Right atrium auricular region (tissue), 2 donors: ENCODE measurements around the gene UBA1. TPM values are rescaled to one million over a fixed set of nuclear protein-coding genes. Genes with fewer than 3 reads are reported as not detected.

Experiments used
- DNase-seq: peaks from one replicate; pipeline ENCODE4 v3.0.0-alpha.2; 2019; ENCODE audit warnings: low spot score
- H3K27ac ChIP-seq, 2 donors: fragments of 200-600 bp; sonication (generic); 1 replicate in 1 of 2; 2 replicates in 1 of 2; pipeline ENCODE4 v1.5.1; 2016 to 2019
- H3K27me3 ChIP-seq, 2 donors: fragments of 200-600 bp; sonication (generic); one replicate each; pipeline versions ENCODE4 v1.5.1 to v1.6.0; 2017 to 2019
- H3K36me3 ChIP-seq: fragments of 200-600 bp; sonication (generic); one replicate; pipeline ENCODE4 v1.5.1; 2016
- H3K4me1 ChIP-seq, 2 donors: fragments of 200-600 bp; sonication (generic); one replicate each; pipeline versions ENCODE4 v1.5.1 to v1.6.0; 2017 to 2019
- H3K4me3 ChIP-seq, 2 donors: fragments of 200-600 bp; sonication (generic); 1 replicate in 1 of 2; 2 replicates in 1 of 2; pipeline ENCODE4 v1.5.1; 2017 to 2019; ENCODE audit warnings: mild to moderate bottlenecking in 1 of 2, moderate library complexity in 1 of 2
- H3K9me3 ChIP-seq, 2 donors: fragments of 200-600 bp; sonication (generic); one replicate each; pipeline ENCODE4 v1.5.1; 2019
- total RNA-seq, 2 donors: library from RNA; depleted of rRNA; stranded (reverse); fragments of >200 nt; gene quantifications; one replicate each; pipeline ENCODE4 v1.1.0, GENCODE V29; 2016
- TF ChIP-seq, protein P1 (sequence below), 2 donors: fragments of 200-600 bp; sonication (generic); IDR thresholded peaks; one replicate each; pipeline ENCODE4 v1.5.1; 2019; ENCODE audit warnings: antibody characterized with exemption in 2 of 2

Gene UBA1
- total RNA-seq, 2 donors from 2014 or later, result 102 to 136 TPM

DNA sequence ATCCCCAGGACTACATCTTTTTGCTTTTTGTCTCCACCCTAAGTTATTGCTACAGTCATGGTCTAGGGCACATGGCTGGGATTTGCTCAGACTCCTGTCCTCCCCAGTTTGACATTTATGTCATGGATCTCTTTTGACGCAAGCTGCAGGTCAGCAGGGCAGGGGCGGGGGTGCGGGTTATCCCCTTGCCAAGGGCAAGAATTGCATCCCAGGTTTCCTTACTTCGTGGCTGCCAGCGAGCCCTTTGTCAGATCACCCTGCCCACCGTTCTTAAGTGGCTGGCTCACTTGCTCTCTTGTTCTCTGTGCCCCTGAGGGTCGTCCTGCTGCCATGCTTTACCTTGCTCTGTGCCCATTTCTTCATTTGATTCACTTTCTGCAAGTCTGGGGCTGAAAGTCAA is 21.1 kb upstream of the UBA1 start:
- Histone ChIP-seq H3K27me3 (no peaks in the 10 kb centered on the region), H3K36me3 (peaks cover 51% of the 10 kb centered on the region), H3K27ac (no peak overlapping the region), H3K9me3 (no peaks in the 10 kb centered on the region), H3K4me3 (no peak overlapping the region), H3K4me1 (peaks cover 0 to 8% of the 10 kb centered on the region in 2 donors)
- TF ChIP-seq, protein P1, sequence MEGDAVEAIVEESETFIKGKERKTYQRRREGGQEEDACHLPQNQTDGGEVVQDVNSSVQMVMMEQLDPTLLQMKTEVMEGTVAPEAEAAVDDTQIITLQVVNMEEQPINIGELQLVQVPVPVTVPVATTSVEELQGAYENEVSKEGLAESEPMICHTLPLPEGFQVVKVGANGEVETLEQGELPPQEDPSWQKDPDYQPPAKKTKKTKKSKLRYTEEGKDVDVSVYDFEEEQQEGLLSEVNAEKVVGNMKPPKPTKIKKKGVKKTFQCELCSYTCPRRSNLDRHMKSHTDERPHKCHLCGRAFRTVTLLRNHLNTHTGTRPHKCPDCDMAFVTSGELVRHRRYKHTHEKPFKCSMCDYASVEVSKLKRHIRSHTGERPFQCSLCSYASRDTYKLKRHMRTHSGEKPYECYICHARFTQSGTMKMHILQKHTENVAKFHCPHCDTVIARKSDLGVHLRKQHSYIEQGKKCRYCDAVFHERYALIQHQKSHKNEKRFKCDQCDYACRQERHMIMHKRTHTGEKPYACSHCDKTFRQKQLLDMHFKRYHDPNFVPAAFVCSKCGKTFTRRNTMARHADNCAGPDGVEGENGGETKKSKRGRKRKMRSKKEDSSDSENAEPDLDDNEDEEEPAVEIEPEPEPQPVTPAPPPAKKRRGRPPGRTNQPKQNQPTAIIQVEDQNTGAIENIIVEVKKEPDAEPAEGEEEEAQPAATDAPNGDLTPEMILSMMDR (IDR thresholded peaks at IDR 0.05), result no peak
- no peak for DNase-seq

DNA sequence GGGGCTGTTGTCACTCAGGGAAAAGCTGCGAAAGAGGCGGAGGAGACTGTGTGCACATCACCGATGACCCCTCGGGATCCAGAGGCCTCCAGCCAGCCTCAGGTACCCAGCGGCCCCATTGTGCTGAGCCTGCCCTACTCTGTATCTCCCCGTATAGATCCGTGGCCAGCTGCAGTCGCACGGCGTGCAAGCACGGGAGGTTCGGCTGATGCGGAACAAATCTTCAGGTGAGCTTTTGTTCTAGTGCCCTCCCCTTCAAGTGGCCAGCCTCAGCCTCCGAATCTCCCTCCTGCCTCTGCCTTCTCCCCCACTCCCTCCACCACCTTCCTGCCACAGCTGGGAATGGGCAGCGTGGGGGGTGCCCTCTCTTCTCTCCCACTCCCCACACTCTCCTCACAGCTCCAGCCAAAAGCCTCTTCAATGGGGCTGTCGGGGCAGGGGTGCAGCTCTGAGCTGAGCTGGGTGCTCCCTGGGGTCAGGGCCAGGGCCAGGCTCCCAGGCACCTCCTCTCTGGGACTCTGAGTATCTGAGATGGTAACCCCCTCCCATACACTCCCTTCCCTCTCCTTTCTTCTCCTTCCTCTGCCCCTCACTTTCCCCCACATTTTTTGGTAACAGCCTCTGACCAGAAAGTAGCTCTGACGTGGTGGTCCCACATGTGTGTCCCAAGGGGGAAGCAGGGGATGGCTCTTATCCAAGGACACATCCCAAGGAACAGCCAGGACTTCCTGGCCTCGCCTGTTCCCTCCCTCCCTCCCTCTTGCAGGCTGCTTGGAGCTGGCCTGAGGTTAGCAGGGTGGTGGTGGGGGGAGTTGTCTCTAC is 20.4 kb upstream of the UBA1 start:
- no peak overlapping the region for H3K27ac ChIP-seq
- H3K27me3 ChIP-seq, result no peaks in the 10 kb centered on the region
- DNase-seq, result no peak
- H3K4me3 ChIP-seq, result no peak overlapping the region
- H3K36me3 ChIP-seq, result peaks cover 57% of the 10 kb centered on the region
- peaks cover 0 to 8% of the 10 kb centered on the region in 2 donors for H3K4me1 ChIP-seq
- no peaks in the 10 kb centered on the region for H3K9me3 ChIP-seq
- TF ChIP-seq, protein P1 (IDR thresholded peaks at IDR 0.05), result no peak

DNA sequence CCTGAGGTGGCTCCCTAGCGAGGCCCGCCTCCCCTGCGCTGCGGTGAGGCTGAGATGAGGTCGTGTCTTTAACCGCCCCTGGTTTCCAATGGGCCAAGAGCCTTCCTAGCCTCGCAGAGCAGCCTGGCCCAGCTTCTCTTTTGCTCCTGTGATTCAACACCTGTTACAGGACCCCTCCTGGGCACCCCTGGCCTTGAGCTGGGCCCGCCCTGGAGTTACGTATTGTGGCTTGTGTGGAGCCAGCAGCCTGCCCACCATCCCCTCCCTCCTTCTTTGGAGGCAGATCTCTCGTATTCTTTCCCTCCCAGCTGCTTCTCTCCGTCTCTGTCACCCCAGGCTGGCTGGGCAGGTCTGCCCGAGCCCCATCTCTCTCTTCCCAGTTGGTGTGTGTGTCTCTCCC is 19.3 kb upstream of the UBA1 start:
- Histone ChIP-seq H3K9me3 (no peaks in the 10 kb centered on the region), H3K4me3 (no peak overlapping the region), H3K4me1 (peaks cover 0 to 14% of the 10 kb centered on the region in 2 donors), H3K27ac (no peak overlapping the region), H3K36me3 (peaks cover 59% of the 10 kb centered on the region), H3K27me3 (no peaks in the 10 kb centered on the region)
- no peak for DNase-seq
- TF ChIP-seq, protein P1 (IDR thresholded peaks at IDR 0.05), result no peak

DNA sequence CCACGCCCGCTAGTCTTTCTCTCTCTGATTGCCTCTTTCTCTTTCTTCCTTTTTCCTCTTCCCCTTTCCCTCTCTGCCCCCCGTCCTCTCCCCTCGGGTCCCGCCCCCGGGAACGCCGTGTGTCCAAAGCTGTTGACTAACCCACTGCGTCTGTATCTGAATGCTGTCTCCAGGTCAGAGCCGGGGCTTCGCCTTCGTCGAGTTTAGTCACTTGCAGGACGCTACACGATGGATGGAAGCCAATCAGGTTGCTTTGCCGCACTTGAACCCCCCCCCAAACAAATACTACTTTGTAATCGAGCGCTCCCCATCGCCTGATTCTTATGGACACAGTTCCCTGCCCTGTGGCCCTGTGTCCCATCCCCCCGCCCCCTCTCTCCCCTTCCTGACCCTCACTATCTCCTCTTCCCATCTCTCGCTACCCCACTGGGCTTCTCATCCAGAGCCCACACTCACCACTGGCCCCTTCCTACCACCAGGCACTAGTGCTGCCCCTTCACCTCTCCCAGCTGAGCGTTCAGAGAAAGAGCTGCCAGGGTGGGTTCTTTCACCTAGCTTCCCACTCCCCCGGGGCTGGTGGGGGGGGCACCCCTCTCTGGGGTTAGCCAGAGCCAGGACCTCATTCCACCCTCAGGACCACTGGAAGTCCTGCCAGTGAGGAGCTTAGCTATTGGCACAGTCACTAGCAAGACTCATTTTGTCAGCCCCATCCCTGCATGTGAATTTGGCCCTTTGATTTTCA is 18.6 kb upstream of the UBA1 start:
- no peak for DNase-seq
- H3K27me3 ChIP-seq, result no peaks in the 10 kb centered on the region
- no peaks in the 10 kb centered on the region for H3K9me3 ChIP-seq
- H3K4me1 ChIP-seq, result peaks cover 0 to 17% of the 10 kb centered on the region in 2 donors
- TF ChIP-seq, protein P1 (IDR thresholded peaks at IDR 0.05), result no peak
- no peak overlapping the region for H3K4me3 ChIP-seq
- no peak overlapping the region for H3K27ac ChIP-seq
- peaks cover 59% of the 10 kb centered on the region for H3K36me3 ChIP-seq

DNA sequence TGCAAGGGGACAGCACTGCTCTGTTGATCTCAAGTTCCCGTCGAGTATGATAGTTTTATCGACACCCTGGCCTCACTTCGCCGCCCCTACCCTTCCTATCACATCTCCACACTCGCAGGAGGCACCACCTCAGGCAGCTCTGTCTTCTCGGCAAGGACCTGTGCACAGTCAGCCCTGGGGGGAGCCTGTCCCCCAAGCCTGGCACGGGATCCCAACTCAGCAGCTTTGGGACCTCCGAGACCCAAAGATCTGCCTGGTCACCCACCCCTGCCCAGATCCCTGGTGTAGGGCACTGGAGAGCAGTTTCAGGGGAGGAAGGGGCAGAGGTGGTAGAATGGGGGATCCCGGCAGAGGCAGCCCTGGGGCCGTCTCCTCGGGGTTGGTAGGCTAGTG is 18.0 kb upstream of the UBA1 start:
- TF ChIP-seq, protein P1 (IDR thresholded peaks at IDR 0.05), result no peak
- H3K36me3 ChIP-seq, result peaks cover 59% of the 10 kb centered on the region
- peaks cover 0 to 11% of the 10 kb centered on the region in 2 donors for H3K4me1 ChIP-seq
- H3K4me3 ChIP-seq, result no peak overlapping the region
- no peaks in the 10 kb centered on the region for H3K27me3 ChIP-seq
- H3K27ac ChIP-seq, result no peak overlapping the region
- no peak for DNase-seq
- no peaks in the 10 kb centered on the region for H3K9me3 ChIP-seq
